NCI-H69 (cell line): Measurements from ENCODE around the gene MELK.

Experiments
- DNase-seq: peaks from one replicate; lab custom pipeline; 2025; lab: John Stamatoyannopoulos, UW

Gene MELK

DNA sequence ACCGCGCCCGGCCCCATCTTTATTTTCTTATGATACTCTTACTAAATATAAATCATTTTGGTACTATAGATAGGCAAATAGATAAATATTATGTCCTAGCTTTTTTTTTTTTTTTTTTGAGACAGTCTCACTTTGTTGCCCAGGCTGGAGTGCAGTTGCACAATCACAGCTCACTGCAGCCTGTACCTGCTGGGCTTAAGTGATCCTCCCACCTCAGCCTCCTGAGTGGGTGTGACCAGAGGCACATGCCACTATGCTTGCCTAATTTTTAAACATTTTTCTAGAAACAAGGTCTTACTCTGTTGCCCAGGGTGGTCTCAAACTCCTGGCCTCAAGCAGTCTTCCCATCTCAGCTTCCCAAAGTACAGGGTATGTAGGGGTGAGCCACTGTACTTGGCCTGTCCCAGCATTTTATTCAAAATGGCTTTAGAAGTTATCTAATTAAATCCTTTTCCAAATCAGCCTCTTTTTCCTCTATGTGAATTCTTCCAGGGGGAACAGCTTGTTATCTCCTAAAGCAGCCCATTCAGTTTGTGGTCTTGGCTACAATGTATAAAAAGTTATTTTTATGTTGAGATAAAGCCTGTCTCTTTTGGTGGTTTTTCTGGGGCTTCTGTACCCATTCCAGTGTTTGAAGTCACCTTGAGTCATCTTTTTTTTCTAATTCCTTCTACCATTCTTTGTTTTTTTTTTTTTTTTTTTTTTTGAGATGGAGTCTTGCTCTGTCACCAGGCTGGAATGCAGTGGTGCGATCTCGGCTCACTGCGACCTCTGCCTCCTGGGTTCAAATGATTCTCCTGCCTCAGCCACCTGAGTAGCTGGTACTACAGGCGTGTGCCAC is 12.1 kb downstream of the MELK start:
- DNase-seq = no peak

DNA sequence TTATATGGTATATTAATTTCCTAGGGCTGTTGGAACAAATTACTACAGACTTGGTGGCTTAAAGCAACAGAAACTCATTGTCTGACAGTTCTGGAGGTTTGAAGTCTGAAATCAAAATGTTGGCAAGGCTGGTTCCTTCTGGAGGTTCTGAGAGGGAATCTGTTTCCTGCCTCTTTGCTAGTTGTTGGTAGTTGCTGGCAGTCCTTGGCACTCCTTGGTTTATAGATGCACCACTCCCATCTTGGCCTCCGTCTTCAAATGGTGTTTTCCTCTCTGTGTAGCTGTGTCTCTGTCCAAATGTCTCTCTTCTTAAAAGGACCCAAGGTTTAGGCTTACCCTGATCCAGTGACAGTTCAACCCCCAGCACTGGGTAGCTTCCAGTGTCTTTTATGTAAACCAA is 17.5 kb downstream of the MELK start:
- DNase-seq = no peak

DNA sequence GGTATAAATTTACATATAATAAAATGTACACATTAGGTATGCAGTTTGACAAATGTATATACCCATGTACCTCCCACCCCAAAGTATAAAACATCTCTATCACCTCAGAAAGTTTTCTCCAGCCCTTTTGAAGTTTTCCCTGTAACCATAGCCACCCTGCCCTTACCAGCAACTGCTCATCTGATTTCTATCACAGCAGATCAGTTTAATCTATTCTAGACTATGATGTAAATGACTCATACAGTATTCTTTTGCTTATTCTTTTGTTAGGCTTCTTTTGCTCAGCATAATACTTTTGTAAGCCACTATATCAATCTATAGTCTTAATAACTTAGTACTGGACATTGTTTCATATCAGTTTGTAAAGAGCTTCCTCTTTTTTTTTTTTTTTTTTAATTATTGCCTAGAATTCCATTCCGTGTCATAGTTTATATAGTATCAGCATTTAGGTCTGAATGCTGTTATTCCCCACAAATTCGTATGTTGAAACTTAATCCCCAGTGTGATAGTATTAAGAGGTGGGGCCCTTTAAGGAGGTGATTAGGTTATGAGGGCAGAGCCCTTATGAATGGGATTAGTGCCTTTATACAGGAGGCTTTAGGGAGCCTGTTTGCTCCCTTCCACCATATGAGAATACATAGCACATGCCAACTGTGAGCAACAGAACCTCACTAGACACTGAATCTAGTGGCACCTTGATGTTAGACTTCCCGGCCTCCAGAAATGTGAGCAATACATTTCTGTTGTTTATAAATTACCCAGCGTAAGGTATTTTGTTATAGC is 20.3 kb downstream of the MELK start:
- no peak for DNase-seq

- no peak for DNase-seq
These were observed 21.5 kb downstream of the MELK start for GRCh38 chr9:36594213-36594612.

GRCh38 chr9:36597412-36598178 is 24.9 kb downstream of the MELK start:
- peak; percentile 26 for DNase-seq

- no peak for DNase-seq
These were observed 25.6 kb downstream of the MELK start for GRCh38 chr9:36598273-36598672.

GRCh38 chr9:36603006-36603405 is 30.3 kb downstream of the MELK start:
- no peak for DNase-seq

- no peak for DNase-seq
These were observed 36.6 kb downstream of the MELK start for GRCh38 chr9:36609306-36609705.

- no peak for DNase-seq
These were observed 49.4 kb downstream of the MELK start for GRCh38 chr9:36622121-36622520.

DNA sequence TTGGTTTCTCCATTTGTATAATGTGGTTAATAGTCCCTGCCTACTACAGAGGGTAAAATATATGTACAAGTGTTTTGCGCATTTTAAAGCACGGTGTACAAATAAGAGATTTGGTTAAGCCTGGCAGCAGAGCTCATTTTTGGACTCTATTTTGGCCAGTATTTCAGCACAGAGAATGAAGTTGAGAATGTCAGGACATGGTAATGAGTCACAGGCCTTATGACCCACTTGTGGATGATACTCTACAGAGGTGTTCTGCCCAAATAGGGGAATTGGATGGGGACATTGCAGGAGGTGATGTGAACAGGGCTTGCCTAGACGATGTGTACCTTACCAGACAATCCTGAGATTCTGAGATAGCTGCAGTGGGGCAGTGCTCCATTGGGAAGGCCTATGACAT is 50.6 kb downstream of the MELK start:
- no peak for DNase-seq

GRCh38 chr9:36625006-36625615 is 52.4 kb downstream of the MELK start:
- DNase-seq = no peak

- DNase-seq = peak; percentile 44
These were observed 60.2 kb downstream of the MELK start for GRCh38 chr9:36632892-36633291.

DNA sequence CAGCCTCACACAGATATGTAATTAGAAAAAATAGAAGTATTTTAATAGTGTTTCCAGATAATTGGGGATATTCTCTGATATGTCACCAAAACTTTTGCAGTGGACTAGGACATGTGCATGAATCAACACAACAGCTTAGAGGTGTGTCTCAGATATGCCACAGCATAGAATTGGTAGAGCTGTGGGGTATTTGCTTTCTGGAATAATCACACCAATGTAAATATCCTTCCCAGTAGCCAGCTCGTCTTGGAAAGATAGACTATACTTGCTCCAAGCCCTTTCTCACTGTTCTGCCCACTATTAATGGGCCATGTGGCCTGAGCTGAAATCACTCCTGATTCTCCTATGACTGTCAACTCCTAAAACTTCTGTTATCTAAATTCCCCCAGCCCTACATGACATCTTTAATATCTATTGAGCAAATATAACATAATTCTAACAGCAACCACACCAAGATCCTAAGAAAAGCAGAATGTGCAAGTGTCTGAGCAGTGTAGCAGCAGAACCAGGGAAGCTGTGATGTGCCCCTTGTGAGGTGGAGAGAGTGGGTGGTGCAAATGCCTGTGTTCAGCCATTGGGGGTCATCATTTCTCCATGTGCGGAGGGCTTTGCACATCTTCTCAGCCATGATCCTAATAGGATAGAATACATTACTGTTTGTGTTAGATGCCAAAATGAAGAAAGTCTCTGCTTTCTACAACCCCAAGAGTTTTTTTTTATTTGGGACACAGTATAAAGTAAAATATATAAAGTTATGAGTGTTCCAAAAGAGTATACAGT is 65.0 kb downstream of the MELK start:
- no peak for DNase-seq

DNA sequence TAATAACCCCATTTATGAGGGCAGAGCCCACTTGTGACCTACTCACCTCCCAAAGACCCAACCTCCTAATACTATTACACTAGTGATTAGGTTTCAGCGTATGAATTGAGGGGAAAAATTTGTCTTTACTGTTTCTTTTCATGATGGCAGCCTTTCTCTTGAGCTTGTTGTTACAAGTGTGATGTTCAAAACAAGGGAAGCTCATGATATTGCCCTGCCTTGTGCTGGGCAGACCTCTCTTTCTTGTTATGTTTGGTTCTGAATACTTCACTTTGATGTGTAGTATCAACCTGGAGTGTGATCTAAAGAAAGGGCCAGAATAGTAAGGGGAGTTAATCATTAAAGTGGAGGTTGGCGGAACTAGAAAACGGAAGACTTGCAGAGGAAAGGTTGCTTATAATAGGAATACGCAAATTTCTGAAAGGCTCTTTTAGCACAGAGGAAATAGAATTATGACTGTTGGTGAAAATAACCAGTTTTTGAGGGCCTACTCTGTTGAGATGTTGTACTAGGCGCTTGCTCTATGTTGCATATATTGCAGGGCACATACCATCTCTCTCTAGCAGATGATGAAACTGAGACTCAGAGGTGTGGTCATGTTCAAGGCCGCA is 68.2 kb downstream of the MELK start:
- no peak for DNase-seq

DNA sequence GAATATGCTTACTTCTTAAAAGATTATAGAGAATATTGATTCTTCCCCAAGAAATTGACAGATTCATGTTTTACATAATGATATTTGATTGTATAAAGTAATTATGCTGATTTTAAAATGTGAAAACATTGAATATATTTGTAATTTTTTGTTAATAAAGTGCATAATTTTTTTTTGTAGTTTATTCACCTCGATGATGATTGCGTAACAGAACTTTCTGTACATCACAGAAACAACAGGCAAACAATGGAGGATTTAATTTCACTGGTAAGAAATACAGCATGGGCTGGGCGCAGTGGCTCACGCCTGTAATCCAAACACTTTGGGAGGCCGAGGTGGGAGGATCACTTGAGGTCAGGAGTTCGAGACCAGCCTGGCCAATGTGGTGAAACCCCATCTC is 70.1 kb downstream of the MELK start:
- no peak for DNase-seq

GRCh38 chr9:36656842-36657241 is 84.1 kb downstream of the MELK start:
- DNase-seq = no peak

- no peak for DNase-seq
These were observed 86.8 kb downstream of the MELK start for GRCh38 chr9:36659500-36659899.

GRCh38 chr9:36664806-36665205 is 92.1 kb downstream of the MELK start:
- DNase-seq = no peak

- DNase-seq = no peak
These were observed 92.7 kb downstream of the MELK start for GRCh38 chr9:36665387-36665786.

DNA sequence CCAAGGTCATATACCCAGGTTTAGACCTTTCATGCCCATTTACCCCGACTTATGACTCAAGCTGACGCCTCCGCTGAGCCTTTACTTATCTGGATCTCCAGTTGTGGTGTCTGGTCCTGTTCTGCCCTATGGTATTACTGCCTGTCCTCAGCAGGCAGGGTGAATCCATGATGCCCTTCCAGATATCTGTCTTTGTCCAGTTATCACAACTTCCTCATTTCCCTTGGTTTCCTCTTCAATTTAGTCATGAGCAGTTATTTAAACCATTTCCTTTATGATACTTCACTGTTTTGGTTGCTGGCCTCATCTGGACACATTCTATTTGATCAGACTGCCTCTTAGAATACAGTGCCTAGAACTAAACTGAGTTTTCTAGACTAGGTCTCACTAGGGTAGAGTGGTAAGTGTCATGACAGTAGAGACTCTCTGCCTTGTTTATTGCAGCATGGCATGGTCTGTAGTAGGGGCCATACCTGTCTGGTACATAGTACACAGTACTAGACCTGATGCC is 93.3 kb downstream of the MELK start:
- no peak for DNase-seq

GRCh38 chr9:36671561-36671960 is 98.9 kb downstream of the MELK start:
- no peak for DNase-seq
